Skin epidermis (tissue), 12 donors: ENCODE data around the gene KRT16.
"Not testable (repeated sequence)": the region's sequence is repeated elsewhere in the genome, so short reads cannot be mapped to it uniquely, and the experiment has no call there.

Experiments
- H3K27ac ChIP-seq, 21 experiments: fragments of 200-600 bp; sonication (generic) in 11 of 21; one replicate each; pipeline ENCODE4 v1.5.0; 2020; ENCODE audit warnings: mild to moderate bottlenecking in 3 of 21, inconsistent platforms in 2 of 21, moderate library complexity in 2 of 21
- H3K4me3 ChIP-seq, 7 experiments: fragments of 200-600 bp; sonication (generic) in 2 of 7; one replicate each; pipeline ENCODE4 v1.5.0; 2020; ENCODE audit warnings: inconsistent platforms in 2 of 7, mild to moderate bottlenecking in 2 of 7, moderate library complexity in 1 of 7

Gene KRT16

DNA sequence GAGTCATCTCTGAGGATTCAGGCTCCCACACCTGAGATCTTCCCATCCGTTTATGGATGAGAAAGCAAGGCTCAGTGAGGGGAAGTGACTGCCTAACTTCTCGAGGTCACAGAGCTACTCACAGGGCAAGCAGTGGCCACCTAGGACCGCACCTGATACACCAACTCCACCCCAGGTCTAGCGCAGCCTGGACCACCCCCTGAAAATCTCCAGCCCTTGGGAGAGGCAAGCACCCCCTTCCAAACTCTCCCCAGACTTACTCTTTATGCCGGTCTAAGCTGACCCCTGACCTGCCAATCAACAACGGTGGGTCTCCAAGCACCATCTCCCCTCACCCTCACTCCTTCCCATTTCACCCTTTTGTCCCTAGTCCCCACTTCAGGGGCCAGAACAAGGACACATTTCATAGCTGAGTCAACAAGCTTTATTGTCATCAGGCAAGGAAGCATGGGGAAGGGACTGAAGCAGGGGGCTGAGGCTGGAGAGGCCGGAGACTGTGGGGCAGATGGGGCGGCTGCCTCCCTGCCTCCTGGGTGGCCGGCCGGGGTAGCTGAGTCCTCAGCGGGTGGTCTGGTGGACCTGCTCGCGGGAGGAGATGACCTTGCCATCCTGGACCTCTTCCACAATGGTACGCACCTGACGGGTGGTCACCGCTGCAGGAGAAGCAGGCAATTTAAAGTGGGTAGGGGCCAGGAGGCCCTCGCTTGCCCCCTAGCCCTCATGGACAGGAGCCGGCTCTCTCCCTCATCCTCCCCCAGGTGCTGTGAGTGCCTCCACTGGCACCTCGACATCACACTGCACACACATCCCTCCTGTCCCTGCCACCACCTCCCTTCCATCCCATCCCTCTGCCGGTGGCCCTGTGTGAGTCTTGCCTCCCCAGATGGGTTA is 6.7 kb upstream of the KRT16 start:
- H3K27ac ChIP-seq: peak overlapping the region in 2 of 21 experiments; percentile 46 to 89
- peak overlapping the region in 1 of 7 experiments; percentile 38 for H3K4me3 ChIP-seq

- Histone ChIP-seq H3K27ac (peak overlapping the region in 3 of 21 experiments; percentile 2 to 89 (median 46)), H3K4me3 (peak overlapping the region in 1 of 7 experiments; percentile 38)
These were observed 5.9 kb upstream of the KRT16 start for GRCh38 chr17:41618341-41619035.

DNA sequence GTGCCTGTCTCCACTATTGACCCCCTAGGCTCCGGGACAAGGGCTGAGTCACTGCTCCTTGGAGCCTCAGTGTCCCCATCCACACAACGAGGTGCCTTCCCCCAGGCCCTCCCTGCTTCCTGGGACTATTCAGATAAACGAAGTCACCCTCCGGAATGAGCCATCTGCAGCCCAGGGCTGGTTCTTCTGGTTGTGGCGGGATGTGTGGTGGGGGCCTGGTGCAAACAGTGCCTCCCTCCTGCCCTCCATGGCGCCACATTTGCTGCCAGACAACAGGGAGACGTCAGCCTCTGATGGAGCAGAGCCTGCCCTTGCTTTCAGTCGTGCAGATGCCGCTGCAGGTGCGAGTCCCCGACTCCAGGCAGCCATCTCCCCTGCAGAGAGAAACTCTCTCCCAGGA is 5.1 kb upstream of the KRT16 start:
- H3K4me3 ChIP-seq: no peak overlapping the region
- H3K27ac ChIP-seq: peak overlapping the region in 3 of 21 experiments; percentile 17 to 89 (median 46)

- peak overlapping the region in 2 of 21 experiments; percentile 17 to 89 for H3K27ac ChIP-seq
- no peak overlapping the region for H3K4me3 ChIP-seq
These were observed 4.6 kb upstream of the KRT16 start for GRCh38 chr17:41617136-41617535.

- H3K4me3 ChIP-seq: not testable (repeated sequence)
- peak overlapping the region in 1 of 21 experiments; percentile 44 for H3K27ac ChIP-seq
These were observed 3.9 kb upstream of the KRT16 start for GRCh38 chr17:41616486-41616885.

DNA sequence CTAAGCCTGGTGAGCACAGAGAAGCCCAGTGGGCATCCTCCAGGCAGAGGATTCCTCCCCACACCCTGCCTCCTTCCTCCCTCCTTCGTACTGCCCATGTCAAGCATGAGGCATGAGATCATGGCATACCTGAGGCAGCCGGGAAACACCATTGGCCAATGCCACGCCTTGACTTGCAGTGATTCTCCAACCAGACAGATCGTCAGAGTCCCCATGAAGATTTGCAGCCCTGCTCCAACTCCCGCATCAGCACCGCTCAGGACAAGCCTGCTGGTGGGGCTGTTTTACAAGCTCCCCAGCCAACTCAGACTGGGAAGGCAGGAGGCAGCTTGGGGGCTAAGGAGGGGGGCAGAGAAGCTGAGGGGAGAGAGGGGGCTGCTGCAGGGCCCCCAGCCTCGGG is 2.9 kb upstream of the KRT16 start:
- no peak overlapping the region for H3K4me3 ChIP-seq
- peak overlapping the region in 2 of 21 experiments; percentile 16 to 44 for H3K27ac ChIP-seq

- not testable (repeated sequence) for H3K4me3 ChIP-seq, H3K27ac ChIP-seq
These were observed 2.2 kb upstream of the KRT16 start for GRCh38 chr17:41614767-41615166.

- no peak overlapping the region for H3K4me3 ChIP-seq
- H3K27ac ChIP-seq: no peak overlapping the region
These were observed 1.5 kb upstream of the KRT16 start for GRCh38 chr17:41614098-41614497.

DNA sequence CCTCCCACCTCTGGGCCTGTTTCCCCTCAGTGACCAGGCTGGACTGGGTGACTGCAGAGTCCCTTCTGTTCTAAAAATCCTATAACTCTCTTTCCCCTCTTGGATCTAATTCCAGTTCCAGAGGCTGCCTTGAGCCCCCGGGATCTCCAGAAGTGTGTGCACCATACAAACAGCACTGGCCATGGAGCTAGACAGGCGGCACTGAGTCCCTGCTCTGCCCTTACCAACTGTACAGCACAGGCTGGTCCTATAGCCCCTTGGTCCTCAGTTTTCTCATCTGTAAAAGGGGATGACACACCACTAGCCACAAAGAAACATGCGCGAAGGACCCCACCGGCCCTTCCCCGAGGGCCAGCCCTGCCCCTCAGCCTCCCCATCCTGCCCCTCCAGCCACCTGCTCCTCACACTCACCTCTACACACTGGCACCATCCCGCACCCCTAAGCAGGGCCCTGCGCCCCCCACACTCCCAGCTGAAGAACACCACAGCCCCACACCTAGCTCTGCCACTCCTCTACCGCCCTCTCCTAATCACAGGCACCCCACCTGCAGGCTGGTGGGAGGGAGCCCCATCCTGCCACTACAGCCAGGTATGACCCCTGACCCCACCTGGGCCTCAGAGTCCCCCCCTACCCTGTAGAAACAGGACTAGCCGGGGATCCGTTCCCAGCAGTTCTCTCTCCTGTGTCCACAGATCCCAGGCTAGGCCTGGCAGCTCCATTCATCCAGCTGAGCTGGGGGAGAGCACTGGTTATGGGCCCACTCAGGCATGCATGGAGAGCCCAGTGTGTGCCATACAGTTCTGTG is 913 bp upstream of the KRT16 start:
- Histone ChIP-seq H3K27ac (peak overlapping the region in 7 of 21 experiments; percentile 14 to 84 (median 43)), H3K4me3 (no peak overlapping the region)

DNA sequence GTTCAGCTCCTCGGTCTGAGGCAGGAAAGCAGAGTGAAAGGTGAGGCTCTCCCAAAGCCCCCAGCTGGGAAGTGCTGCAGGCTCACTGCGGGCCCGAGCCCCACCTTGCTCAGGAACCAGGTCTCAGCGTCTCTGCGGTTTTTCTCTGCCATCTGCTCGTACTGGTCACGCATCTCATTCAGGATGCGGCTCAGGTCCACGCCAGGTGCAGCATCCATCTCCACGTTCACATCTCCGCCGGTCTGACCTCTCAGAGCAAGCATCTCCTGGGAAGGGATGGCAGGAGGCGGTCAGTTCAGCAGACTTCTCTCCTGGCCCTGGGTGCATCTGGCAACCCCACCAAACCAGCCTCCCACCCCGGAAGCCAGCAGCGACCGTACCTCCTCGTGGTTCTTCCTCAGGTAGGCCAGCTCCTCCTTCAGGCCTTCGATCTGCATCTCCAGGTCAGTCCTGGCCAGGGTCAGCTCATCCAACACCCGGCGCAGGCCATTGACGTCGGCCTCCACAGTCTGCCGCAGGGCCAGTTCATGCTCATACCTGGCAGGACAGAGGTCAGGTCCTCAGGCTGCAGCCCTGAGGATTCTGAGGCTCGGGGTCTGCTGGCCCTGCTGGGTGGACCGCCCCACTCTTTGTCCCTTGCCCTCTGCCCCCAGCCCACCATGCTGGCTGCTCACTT is 1.5 kb downstream of the KRT16 start:
- Histone ChIP-seq H3K27ac (peak overlapping the region in 4 of 21 experiments; percentile 25 to 84 (median 55)), H3K4me3 (peak overlapping the region in 3 of 7 experiments; percentile 8 to 45 (median 26))

GRCh38 chr17:41610061-41610517 is 2.5 kb downstream of the KRT16 start:
- Histone ChIP-seq H3K4me3 (peak overlapping the region in 2 of 7 experiments; percentile 0 to 45), H3K27ac (peak overlapping the region in 1 of 21 experiments; percentile 84)

GRCh38 chr17:41606930-41607329 is 5.6 kb downstream of the KRT16 start:
- not testable (repeated sequence) for H3K4me3 ChIP-seq, H3K27ac ChIP-seq

DNA sequence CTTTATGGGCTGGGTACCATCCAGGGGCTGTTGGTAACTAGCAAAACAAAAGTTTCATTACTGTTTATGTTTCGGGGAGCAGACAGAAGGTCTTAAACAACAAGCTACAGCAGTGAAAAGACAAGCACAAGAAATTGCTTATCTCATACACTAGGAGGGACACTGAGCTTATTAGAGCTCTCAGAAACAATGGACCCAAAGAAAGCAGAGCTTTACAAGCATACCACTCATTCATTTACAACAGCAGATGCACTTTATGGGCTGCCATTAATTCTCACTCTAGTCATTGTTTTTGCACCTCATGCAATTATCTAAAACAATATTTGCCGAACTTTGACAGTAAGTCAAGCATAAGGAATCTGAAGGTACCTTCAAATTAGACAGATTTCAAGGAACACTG is 10.0 kb downstream of the KRT16 start:
- Histone ChIP-seq H3K4me3 (no peak overlapping the region), H3K27ac (peak overlapping the region in 1 of 21 experiments; percentile 44)

GRCh38 chr17:41600318-41600717 is 12.2 kb downstream of the KRT16 start:
- Histone ChIP-seq H3K27ac (no peak overlapping the region), H3K4me3 (no peak overlapping the region)

- Histone ChIP-seq H3K4me3 (no peak overlapping the region), H3K27ac (no peak overlapping the region)
These were observed 12.9 kb downstream of the KRT16 start for GRCh38 chr17:41599680-41600079.

DNA sequence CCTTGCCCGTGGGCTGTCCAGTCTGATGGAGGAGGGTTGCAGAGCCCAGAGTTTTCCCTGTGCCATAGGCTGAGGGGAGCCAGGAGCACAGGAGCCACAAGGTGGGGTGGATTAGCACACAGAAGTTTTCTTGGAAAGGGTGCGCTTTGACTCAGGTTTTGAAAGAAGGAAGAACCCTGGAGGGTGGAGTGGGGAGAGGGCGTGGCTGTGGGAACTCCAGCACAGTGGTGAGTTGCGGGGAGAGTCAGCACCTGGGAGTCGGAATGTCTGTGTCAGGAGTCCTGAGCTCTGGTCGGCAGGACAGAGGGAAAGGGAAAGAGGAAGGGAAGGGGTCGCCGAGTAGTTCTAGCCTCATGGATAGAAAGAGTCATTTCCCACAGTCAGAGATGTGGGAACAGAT is 17.0 kb downstream of the KRT16 start:
- H3K4me3 ChIP-seq: no peak overlapping the region
- peak overlapping the region in 1 of 21 experiments; percentile 25 for H3K27ac ChIP-seq

- no peak overlapping the region for H3K27ac ChIP-seq
These were observed 18.1 kb downstream of the KRT16 start for GRCh38 chr17:41594363-41594915.

GRCh38 chr17:41593306-41593981 is 19.1 kb downstream of the KRT16 start:
- Histone ChIP-seq H3K4me3 (no peak overlapping the region), H3K27ac (peak overlapping the region in 4 of 21 experiments; percentile 11 to 66 (median 30))

More at GRCh38 chr17:41594363-41594915, 18.1 kb downstream of the KRT16 start:
- no peak overlapping the region for H3K4me3 ChIP-seq
